ENCODE measurements around the gene RAI2.
A peak's percentile ranks its signal among the peaks of the same experiment; 100 is the strongest.

DNA sequence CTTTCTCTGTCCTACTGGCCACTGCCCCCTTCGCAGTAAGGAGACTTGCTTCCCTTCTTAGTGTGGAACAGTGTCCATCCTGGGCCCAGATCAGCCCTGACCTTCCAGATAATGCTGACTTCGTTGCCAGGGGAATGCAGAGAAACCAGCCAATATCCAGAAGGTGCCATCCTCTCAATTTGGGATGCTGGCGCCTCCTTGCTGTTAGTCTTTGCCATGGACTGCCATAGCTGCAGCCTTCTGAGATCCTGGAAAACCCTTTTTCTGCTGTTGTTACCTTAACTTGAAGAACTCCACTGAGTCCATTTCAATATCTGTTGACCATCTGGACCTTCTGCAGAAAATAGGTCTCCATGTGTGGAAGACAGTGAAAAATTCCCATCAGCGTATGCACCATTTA, 21.8 kb downstream of the RAI2 start:
- TF ChIP-seq, protein P1, sequence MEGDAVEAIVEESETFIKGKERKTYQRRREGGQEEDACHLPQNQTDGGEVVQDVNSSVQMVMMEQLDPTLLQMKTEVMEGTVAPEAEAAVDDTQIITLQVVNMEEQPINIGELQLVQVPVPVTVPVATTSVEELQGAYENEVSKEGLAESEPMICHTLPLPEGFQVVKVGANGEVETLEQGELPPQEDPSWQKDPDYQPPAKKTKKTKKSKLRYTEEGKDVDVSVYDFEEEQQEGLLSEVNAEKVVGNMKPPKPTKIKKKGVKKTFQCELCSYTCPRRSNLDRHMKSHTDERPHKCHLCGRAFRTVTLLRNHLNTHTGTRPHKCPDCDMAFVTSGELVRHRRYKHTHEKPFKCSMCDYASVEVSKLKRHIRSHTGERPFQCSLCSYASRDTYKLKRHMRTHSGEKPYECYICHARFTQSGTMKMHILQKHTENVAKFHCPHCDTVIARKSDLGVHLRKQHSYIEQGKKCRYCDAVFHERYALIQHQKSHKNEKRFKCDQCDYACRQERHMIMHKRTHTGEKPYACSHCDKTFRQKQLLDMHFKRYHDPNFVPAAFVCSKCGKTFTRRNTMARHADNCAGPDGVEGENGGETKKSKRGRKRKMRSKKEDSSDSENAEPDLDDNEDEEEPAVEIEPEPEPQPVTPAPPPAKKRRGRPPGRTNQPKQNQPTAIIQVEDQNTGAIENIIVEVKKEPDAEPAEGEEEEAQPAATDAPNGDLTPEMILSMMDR (conservative IDR thresholded peaks at IDR 0.05; ENCODE audit: low read depth in 2 of 2): peak; percentile 50 to 60
- TF ChIP-seq POLR2AphosphoS5 (IDR thresholded peaks at IDR 0.05; ENCODE audit: low read depth): no peak
- TF ChIP-seq, protein P2, sequence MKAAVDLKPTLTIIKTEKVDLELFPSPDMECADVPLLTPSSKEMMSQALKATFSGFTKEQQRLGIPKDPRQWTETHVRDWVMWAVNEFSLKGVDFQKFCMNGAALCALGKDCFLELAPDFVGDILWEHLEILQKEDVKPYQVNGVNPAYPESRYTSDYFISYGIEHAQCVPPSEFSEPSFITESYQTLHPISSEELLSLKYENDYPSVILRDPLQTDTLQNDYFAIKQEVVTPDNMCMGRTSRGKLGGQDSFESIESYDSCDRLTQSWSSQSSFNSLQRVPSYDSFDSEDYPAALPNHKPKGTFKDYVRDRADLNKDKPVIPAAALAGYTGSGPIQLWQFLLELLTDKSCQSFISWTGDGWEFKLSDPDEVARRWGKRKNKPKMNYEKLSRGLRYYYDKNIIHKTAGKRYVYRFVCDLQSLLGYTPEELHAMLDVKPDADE (IDR thresholded peaks at IDR 0.05): no peak
- no peak for TF ChIP-seq ZNF331 (CRISPR knock-in tag; IDR thresholded peaks at IDR 0.05; ENCODE audit: low read depth)
- TF ChIP-seq EZH2 (IDR thresholded peaks at IDR 0.05; ENCODE audit: low read depth, unreplicated experiment): no peak
